Measurements from ENCODE around the gene CPAMD8.

Gene CPAMD8

GRCh38 chr19:16847430-16847829 lies 179.2 kb downstream of the CPAMD8 start:
- no peak for DNase-seq (ENCODE audit: low read depth in 4 of 4, low spot score in 1 of 4)

GRCh38 chr19:16846901-16847300 lies 179.7 kb downstream of the CPAMD8 start:
- no peak for DNase-seq (ENCODE audit: low read depth in 4 of 4, low spot score in 1 of 4)

Measured in stimulated activated CD4-positive, alpha-beta T cell treated with anti-CD3 and anti-CD28 coated beads, Interleukin-1b, Interleukin-23, amount 100 ng/mL, for 24 hours (primary cell).